Pons (tissue), 1 donor: ENCODE measurements around the gene ATAD3A.

Experiments
- DNase-seq: peaks from one replicate; pipeline ENCODE4 v3.0.0-alpha.2; 2016; ENCODE audit warnings: low spot score

ATAD3A gene

GRCh38 chr1:1539310-1540089, 27.5 kb downstream of the ATAD3A start:
- no peak for DNase-seq

DNA sequence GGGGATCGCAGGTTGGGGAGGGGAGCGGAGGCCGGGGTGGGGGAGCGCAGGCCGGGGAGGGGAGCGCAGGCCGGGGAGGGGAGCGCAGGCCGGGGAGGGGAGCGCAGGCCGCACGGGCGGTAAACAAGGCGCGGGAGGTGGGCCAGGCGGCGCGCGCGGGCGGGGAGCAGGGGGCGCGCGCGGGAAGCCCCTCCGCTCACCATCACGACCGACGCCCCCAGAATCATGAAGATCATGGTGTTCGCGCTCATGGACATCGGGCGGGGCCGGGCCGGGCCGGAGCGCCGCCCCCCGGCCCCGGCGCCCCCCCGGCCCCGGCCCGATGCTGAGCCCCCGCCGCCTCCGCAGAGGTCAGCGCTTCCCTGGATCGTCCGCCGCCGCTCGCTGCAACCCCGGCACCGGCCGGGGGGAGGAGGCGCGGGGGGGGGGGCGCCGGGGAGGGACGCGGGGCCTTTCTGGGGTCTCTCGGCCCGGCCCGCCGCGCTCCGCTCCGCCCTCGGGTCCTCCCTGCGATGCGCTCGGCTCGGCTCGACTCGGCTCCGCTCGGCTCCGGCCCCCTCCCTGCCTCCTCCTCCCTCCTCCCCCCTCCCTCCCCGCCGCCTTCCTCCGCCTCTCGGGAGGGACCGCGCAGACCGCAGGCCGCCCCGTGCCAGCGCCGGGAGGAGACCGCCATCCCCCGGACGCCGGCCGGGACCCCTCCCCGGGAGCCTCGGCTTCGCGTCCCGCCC, 28.3 kb downstream of the ATAD3A start, which contains the start of gene TMEM240:
TMEM240 (minus strand) TSS at position 535 of the 728 bp plus-strand sequence; CDS start at position 257, 278 bp downstream.
- no peak for DNase-seq

GRCh38 chr1:1540818-1541628, 29.1 kb downstream of the ATAD3A start:
- DNase-seq = no peak

DNA sequence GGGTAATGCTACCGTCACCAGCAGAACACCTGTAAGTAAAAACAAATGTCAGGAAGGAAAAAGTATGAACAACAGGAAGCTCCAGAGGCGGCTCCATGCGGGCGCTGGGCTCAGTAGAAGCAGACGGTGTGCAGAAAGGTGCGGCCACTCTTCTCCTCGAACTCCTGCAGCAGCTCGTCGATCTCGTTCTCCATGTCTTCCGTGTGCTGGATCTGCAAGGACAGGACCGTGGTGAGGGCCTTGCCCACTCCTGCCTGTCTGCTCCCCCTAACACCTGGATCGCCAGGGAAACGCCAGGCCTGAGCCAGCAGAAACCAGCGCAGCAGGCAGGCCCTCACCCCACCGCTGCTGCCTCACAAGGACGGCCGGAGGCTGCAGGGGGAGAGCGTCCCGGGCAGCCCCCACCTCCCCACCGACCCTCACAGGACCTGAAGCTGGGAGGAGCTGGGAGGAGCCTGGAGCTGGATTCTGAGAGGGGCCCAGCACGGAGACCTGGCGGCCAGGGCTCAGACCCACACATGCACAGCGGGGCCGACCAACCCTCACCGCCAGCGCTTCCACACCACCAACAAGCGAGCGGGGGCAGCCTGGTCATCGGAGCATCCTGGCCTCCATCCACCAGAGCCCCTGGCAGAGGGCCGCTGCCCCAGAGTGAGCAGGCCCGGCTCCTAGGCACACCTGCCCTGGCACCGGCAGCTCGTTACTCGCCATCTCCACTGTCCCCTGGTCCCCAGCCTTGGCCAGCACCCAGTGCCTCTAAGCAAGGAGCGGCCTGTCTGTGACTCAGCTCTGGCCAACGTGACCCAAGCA, 30.2 kb downstream of the ATAD3A start:
- DNase-seq = no peak

DNA sequence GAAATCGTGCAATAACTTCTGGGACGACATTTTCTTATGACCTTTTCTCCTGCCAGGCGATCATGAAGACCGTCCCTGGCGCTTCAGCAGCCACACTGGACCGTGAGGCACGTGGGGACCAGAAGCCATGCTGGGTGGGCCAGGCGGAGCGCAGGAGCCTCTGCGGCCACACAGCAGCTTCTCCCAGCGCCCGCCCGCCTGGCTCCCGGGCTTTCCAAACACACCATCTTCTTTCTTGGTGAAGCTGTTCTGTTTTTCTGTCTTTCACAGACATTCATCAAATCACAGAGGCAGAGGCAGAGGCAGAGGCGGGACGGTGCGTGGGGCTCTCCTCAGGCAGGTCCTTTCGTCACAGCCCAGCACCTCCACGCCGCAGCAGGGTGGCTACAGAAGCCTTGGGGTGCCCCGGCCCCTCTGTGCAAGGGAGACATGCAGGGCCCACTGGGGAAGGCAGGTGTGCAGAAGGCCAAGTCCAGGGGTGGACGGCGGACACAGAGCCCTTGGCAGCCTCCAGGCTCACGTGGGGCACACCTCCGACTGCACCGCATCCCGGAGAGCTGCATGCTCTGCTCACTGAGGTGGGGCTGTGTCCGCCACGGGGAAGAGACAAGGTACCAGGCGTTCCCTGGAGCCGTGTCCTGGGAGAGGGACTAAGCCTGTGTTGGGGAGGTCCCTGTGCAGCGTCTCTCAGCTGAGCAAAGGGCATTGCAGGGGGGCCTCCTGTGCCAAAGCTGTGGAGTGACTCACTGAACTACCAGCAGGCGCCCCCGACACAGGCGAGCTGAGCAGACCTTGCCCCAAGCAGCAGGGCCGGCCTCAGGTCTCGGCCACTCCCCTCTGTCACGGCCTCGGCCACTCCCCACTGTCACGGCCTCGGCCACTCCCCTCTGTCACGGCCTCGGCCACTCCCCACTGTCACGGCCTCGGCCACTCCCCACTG, 31.1 kb downstream of the ATAD3A start:
- no peak for DNase-seq

- DNase-seq = no peak
Measured at GRCh38 chr1:1543706-1544099, 31.7 kb downstream of the ATAD3A start.

DNA sequence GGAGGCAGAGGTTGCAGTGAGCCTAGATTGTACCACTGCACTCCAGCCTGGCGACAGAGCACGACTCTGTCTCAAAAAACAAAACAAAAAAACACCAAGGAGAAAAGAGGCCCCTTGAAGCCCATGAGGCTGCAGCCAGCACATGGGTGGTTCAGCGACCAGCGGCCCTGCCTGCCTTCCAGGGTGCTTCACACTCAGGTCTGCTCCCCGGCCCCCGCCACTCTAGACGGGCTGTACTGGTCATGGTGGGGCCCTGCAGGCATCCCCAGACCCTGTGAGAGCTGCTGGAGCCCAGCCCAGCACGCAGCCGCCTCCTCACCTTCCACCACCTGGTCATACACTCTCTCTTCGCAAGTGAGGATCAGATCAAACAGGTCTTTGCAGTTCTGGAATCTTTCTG, 32.6 kb downstream of the ATAD3A start:
- no peak for DNase-seq

DNA sequence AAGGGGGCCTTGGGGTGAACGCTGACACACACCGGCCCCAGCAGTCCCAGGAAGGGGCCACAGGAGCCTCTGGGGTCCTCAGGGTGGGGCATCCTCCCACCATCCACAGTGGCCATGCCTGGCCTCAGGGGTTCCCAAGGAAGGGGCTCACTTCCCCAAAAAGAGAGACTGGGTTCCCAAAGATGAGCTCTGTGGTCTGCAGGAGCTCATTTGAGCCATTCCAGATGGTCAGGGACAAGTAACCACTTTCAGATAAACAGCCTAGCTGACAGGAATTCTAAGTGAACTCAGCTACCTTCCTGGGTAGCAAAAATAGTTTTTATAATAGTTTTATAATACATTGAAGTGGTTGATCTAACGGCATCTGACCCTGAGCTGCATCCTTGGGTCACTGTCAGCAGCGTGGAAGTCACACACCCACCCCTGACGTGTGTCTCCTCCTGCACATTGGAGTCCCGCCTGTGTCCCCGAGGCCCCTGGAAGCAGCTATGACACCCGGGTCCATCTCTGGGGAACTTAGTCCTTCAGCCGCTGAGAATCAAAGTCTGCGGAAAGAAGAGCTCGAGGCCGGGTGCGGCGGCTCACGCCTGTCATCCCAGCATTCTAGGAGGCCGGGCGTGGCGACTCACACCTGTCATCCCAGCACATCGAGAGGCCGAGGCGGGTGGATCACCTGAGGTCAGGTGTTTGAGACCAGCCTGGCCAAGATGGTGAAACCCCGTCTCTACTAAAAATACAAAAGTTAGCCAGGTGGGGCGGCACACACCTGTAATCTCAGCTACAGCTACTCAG, 34.2 kb downstream of the ATAD3A start:
- DNase-seq = no peak

GRCh38 chr1:1547011-1547410, 35.0 kb downstream of the ATAD3A start:
- no peak for DNase-seq

DNA sequence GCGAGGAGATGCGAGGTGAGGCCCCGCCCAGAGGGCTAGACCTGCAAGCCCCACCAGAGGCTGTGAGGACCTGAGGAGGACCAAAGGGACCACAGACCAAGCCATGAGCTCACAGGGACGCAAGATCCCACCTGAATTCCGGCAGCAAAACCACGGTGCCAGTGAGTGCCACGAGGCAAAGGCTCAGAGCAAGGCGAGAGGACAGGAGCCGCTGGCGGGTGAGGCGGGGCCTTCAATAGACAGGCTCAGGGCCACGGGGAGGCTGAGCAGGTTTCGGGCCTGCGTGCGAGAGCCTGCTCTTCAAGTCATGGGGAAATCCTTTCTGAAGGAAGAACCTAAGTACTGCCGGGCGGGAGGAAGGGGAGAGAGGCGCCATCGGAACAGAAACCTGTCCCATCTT, 35.5 kb downstream of the ATAD3A start:
- DNase-seq = no peak

- DNase-seq = no peak
Measured at GRCh38 chr1:1548591-1548990, 36.6 kb downstream of the ATAD3A start.

- DNase-seq = no peak
Measured at GRCh38 chr1:1550087-1550486, 38.1 kb downstream of the ATAD3A start.

GRCh38 chr1:1550591-1551432, 38.9 kb downstream of the ATAD3A start:
- no peak for DNase-seq

GRCh38 chr1:1551524-1552262, 39.7 kb downstream of the ATAD3A start:
- DNase-seq = no peak

DNA sequence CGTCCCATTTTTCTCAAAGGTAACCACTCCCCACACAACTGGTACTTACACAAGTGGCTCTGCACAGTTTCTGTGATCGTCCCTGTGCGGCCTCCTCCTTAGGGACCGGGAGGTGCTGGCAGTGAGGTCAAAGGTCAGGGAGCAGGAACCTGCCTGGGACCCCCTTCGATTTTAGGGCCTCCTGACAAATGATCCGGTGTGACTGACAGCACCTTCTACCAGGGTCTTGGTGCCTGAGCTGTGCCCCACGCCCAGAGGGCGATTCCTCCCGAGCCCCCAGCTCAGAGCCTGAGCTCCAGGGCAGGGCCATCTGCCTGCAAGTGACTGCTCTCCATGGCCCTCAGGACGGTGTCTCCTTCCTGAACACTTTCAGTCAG, 40.3 kb downstream of the ATAD3A start:
- DNase-seq = no peak

DNA sequence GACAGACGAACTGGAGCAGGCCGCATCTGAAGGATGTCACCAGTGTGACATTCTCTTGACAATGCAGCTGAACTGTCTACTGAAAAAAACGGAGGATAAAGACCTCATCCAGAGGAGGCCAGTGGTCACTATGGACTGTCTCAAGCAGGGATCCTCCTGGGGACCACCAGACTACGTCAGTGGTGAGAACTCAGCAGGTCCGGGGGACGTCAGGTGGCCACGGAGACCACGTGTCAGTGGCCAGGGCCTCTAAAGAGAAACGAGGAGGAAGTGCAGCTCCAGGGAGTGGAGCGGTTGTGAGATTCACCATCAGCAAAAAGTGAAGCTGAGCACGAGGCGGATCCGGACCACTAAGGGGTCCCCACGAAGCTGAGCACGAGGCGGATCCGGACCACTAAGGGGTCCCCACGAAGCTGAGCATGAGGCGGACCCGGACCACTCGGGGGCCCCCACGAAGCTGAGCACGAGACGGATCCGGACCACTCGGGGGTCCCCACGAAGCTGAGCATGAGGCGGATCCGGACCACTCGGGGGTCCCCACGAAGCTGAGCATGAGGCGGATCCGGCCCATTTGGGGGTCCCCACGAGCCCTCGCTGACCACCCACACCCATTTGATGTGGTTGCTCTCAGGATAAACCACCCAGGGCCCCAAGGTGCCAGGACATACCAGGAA, 42.0 kb downstream of the ATAD3A start:
- DNase-seq = no peak

DNA sequence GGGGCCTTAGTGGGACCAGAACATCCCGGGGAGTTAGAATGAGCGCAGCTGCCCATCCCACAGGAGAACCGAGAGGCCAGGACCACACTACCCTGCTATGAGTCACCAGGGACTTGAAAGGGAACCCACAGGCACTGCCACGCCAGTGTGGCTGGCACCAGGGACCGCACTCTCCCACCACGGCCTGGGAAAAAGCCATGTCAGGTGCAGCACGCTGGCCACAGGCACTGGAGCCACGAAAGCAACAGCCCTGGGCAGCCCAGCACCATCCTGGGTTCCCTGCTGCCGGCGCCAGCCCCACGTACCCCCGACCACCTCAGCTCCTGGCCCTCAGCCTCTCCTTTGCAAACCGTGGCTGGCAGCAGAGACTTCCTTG, 42.6 kb downstream of the ATAD3A start:
- no peak for DNase-seq
